Fibroblast of villous mesenchyme (primary cell): Measurements from ENCODE around the gene MFSD6. TPM values are rescaled to one million over a fixed set of nuclear protein-coding genes. Genes with fewer than 3 reads are reported as not detected.

Source experiments
- DNase-seq: peaks from one replicate; pipeline ENCODE4 v3.0.0-alpha.2; 2010; ENCODE audit warnings: low read depth
- H3K4me3 ChIP-seq: 2 replicates; pipeline ENCODE4 v1.5.1; 2011; ENCODE audit warnings: low read depth, mild to moderate bottlenecking, low read length
- total RNA-seq: library from RNA; depleted of rRNA; stranded (reverse); fragments of >200 nt; gene quantifications from 2 replicates; pipeline ENCODE4 v1.2.3, GENCODE V29; 2012
- TF ChIP-seq, protein P1 (sequence below): IDR thresholded peaks from 2 replicates; pipeline ENCODE4 v1.5.1; 2012; ENCODE audit warnings: low read depth, mild to moderate bottlenecking, low read length; ENCODE audit not compliant: insufficient read depth

MFSD6 gene
- total RNA-seq, 1 donor, result 14.7 TPM

DNA sequence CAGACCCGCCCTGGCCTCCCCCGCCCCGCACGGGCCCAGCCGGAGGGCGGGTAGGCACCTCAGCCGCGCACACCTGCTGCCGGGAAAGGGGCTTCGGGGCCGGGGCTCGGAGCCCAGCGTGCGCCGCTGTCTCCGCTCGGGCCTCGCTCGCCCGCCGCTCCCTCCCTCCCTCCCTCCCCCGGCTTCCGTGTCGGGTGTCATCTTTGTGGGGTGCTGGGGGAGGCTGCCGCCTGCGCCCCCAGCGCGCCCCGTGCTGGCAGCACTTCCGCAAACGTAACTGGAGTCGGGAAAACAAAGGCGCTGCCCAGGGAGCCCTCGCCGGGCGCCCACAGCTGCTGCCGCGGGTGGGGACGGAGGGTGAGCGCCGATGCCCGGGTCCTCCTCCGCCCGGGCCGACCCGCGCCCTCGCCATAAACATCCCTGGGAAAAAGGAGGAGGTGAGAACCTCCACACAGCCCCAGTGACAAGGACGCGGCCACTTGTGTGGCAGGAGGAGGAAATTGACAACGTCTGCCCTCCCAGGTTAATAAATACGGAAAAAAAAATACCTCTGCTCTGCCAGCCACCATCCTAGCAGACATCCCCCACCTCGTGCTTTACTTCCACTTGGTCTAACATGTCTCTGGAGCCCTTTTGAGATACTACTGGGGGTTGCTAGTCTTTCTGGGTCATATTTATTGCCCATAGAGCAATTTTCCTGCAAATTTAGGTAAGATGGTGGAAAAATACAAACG is 550 bp downstream of the MFSD6 start:
- TF ChIP-seq, protein P1, sequence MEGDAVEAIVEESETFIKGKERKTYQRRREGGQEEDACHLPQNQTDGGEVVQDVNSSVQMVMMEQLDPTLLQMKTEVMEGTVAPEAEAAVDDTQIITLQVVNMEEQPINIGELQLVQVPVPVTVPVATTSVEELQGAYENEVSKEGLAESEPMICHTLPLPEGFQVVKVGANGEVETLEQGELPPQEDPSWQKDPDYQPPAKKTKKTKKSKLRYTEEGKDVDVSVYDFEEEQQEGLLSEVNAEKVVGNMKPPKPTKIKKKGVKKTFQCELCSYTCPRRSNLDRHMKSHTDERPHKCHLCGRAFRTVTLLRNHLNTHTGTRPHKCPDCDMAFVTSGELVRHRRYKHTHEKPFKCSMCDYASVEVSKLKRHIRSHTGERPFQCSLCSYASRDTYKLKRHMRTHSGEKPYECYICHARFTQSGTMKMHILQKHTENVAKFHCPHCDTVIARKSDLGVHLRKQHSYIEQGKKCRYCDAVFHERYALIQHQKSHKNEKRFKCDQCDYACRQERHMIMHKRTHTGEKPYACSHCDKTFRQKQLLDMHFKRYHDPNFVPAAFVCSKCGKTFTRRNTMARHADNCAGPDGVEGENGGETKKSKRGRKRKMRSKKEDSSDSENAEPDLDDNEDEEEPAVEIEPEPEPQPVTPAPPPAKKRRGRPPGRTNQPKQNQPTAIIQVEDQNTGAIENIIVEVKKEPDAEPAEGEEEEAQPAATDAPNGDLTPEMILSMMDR, result no peak
- peak overlapping the region; percentile 59 for H3K4me3 ChIP-seq
- no peak for DNase-seq

DNA sequence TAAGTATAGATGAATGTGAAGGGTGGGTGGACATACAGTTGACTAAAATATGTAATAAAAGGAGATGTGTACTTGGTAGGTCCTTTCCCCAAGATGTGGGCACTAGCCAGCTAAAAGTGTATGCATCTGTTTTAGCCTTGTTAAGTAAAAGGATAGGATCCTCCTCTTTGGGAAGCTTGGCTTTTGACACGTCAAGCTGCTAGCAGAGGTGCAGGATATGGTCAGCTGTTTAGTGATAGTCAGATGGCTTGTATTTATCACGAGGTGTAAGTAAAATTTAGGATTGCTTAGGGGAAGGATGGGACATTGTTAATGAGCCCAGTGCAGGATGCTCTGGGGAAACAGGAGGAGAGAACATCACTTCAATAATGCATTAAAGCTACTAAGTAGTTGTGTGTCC is 1.5 kb downstream of the MFSD6 start:
- no peak for DNase-seq
- H3K4me3 ChIP-seq, result no peak overlapping the region
- TF ChIP-seq, protein P1, result no peak

- no peak overlapping the region for H3K4me3 ChIP-seq
- TF ChIP-seq, protein P1, result no peak
- no peak for DNase-seq
Observed at GRCh38 chr2:190410166-190410565, 2.0 kb downstream of the MFSD6 start.

DNA sequence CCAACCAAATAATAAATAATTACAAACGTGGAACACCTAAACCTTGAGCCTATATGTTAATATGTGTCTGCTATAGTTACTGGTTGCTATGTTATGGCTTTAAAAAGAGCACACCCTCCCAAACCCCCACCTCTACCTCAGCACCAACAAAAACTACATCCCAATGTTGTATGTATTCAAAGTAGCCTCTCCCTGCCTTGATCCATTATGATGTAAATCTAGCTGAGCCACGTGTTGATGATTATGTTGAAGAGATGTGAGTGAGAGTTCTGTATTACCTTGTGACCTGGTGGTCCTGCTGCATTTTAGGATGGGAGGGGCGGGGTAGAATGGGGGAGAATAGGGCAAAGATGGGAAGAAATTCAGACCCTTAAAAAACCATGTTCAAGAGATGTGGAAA is 4.8 kb downstream of the MFSD6 start:
- H3K4me3 ChIP-seq, result no peak overlapping the region
- no peak for DNase-seq
- TF ChIP-seq, protein P1, result no peak

DNA sequence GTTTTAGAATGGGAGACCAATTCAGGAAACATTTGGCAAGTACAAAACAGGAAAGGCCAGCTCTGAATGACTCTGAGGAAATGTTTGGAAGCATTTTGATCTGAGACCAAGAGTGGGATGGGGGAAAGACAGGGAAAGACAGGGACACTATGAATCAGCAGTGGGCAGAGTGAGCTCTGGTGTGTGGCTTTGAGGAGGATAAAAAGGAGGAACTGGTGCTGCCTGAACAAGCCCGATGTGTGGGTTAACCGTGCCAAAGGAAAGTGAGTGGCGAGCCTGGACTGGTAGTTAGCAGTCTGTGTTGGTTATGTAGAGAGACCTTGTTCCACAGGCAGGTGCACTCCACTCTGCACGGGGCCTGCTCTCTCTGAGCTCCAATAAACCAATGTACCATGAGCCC is 5.3 kb downstream of the MFSD6 start:
- DNase-seq, result no peak
- TF ChIP-seq, protein P1, result no peak
- H3K4me3 ChIP-seq, result no peak overlapping the region

- H3K4me3 ChIP-seq, result no peak overlapping the region
- no peak for DNase-seq
- TF ChIP-seq, protein P1, result no peak
Observed at GRCh38 chr2:190415251-190415650, 7.1 kb downstream of the MFSD6 start.
